GM23338 (cell line): Measurements from ENCODE around the gene USP36. TPM values are rescaled to one million over a fixed set of nuclear protein-coding genes. Genes with fewer than 3 reads are reported as not detected.
A peak's percentile ranks its signal among the peaks of the same experiment; 100 is the strongest.

Experiments used
- ATAC-seq: fragments of 200-7000 bp; cut with Tn5 transposase; 3 replicates; pipeline ENCODE4 v1.9.1; 2020
- DNase-seq: peaks from one replicate; pipeline ENCODE4 v3.0.0-alpha.2; 2015; ENCODE audit warnings: low spot score
- H2AFZ ChIP-seq: fragments of 200-600 bp; sonication (generic); 2 replicates; pipeline ENCODE4 v1.8.0; 2016; ENCODE audit warnings: antibody characterized with exemption, mild to moderate bottlenecking, moderate library complexity
- H3F3A ChIP-seq: fragments of 200-600 bp; sonication (generic); replicated peaks from 2 replicates; pipeline ENCODE4 v1.8.0; 2017; ENCODE audit warnings: antibody characterized with exemption, mixed run types, low read depth
- H3K27ac ChIP-seq: fragments of 200-600 bp; sonication (generic); 2 replicates; pipeline ENCODE4 v1.6.1; 2016; ENCODE audit warnings: low read depth
- H3K27me3 ChIP-seq: fragments of 200-600 bp; sonication (generic); 2 replicates; pipeline ENCODE4 v1.8.0; 2016; ENCODE audit warnings: mild to moderate bottlenecking, mixed run types, moderate library complexity; ENCODE audit not compliant: insufficient read depth
- H3K36me3 ChIP-seq: fragments of 200-600 bp; sonication (generic); 2 replicates; pipeline ENCODE4 v1.8.0; 2016; ENCODE audit warnings: mild to moderate bottlenecking; ENCODE audit not compliant: insufficient read depth
- H3K4me1 ChIP-seq: fragments of 200-600 bp; sonication (generic); 2 replicates; pipeline ENCODE4 v1.8.0; 2016; ENCODE audit warnings: mild to moderate bottlenecking, moderate library complexity; ENCODE audit not compliant: insufficient read depth
- H3K4me2 ChIP-seq: fragments of 200-600 bp; sonication (generic); 2 replicates; pipeline ENCODE4 v1.7.1; 2017; ENCODE audit warnings: mixed run types
- H3K4me3 ChIP-seq: fragments of 200-600 bp; sonication (generic); 2 replicates; pipeline ENCODE4 v1.6.1; 2016; ENCODE audit warnings: mixed run types
- H3K79me2 ChIP-seq: fragments of 200-600 bp; sonication (generic); replicated peaks from 2 replicates; pipeline ENCODE4 v1.8.0; 2017; ENCODE audit warnings: mild to moderate bottlenecking; ENCODE audit not compliant: insufficient read depth
- H3K9me2 ChIP-seq: fragments of 200-600 bp; sonication (generic); 2 replicates; pipeline ENCODE4 v1.8.0; 2017; ENCODE audit not compliant: insufficient read depth
- H4K20me1 ChIP-seq: fragments of 200-600 bp; sonication (generic); replicated peaks from 2 replicates; pipeline ENCODE4 v1.8.0; 2017; ENCODE audit warnings: mild to moderate bottlenecking; ENCODE audit not compliant: insufficient read depth
- H3K27ac Mint-ChIP-seq: 2 replicates; pipeline ENCODE4 v1.8.0; 2020; ENCODE audit warnings: inconsistent platforms, mild to moderate bottlenecking, moderate library complexity, mixed read lengths
- H3K27me3 Mint-ChIP-seq: 3 replicates; pipeline ENCODE4 v1.8.0; 2022; ENCODE audit warnings: low read depth, mild to moderate bottlenecking, moderate library complexity, mixed read lengths, inconsistent platforms; ENCODE audit not compliant: insufficient read depth, poor library complexity
- H3K36me3 Mint-ChIP-seq: 3 replicates; pipeline ENCODE4 v1.8.0; 2021; ENCODE audit warnings: low read depth, mild to moderate bottlenecking, inconsistent platforms, moderate library complexity, mixed read lengths
- H3K4me1 Mint-ChIP-seq: 3 replicates; pipeline ENCODE4 v1.8.0; 2020; ENCODE audit warnings: mild to moderate bottlenecking, inconsistent platforms, mixed read lengths
- H3K4me3 Mint-ChIP-seq: 3 replicates; pipeline ENCODE4 v1.8.0; 2021; ENCODE audit warnings: moderate library complexity, mild to moderate bottlenecking, inconsistent platforms, mixed read lengths
- H3K9me3 Mint-ChIP-seq: 3 replicates; pipeline ENCODE4 v1.8.0; 2020; ENCODE audit warnings: moderate library complexity, mild to moderate bottlenecking, inconsistent platforms, mixed read lengths
- CREB1 ChIP-seq: fragments of 250-450 bp; sonication (Bioruptor Pico); IDR thresholded peaks from 2 replicates; pipeline ENCODE4 v1.5.0; 2020; ENCODE audit warnings: low read depth, mild to moderate bottlenecking, moderate library complexity
- CTCF ChIP-seq, 2 experiments: fragments of 200-600 bp in 1 of 2; sonication (generic) in 1 of 2; conservative IDR thresholded peaks; 2 replicates each; pipeline versions ENCODE4 v1.5.1 to v1.6.1; 2016 to 2017; ENCODE audit warnings: antibody characterized with exemption in 2 of 2, low read depth in 2 of 2, mild to moderate bottlenecking in 2 of 2, moderate library complexity in 1 of 2
- ETS1 ChIP-seq: IDR thresholded peaks from 2 replicates; pipeline ENCODE4 v1.6.1; 2016; ENCODE audit warnings: antibody characterized with exemption
- EZH2phosphoT487 ChIP-seq: fragments of 200-600 bp; sonication (generic); IDR thresholded peaks from one replicate; pipeline ENCODE4 v1.8.1; 2018; ENCODE audit warnings: antibody characterized with exemption; ENCODE audit not compliant: unreplicated experiment
- NANOG ChIP-seq: IDR thresholded peaks from 2 replicates; pipeline ENCODE4 v1.6.1; 2016; ENCODE audit warnings: antibody characterized with exemption, borderline replicate concordance
- REST ChIP-seq: IDR thresholded peaks from one replicate; pipeline ENCODE4 v1.6.1; 2018; ENCODE audit warnings: antibody characterized with exemption; ENCODE audit not compliant: unreplicated experiment
- STAT1 ChIP-seq: IDR thresholded peaks from one replicate; pipeline ENCODE4 v1.6.1; 2016; ENCODE audit warnings: antibody characterized with exemption; ENCODE audit not compliant: unreplicated experiment
- ZNF331 ChIP-seq: fragments of 250-450 bp; sonication (Bioruptor Pico); IDR thresholded peaks from 2 replicates; pipeline ENCODE4 v1.5.0; 2020; ENCODE audit warnings: low read depth, mild to moderate bottlenecking, moderate library complexity
- polyA plus RNA-seq: library from polyadenylated mRNA; unstranded; fragments of >200 nt; fragmentation: Nextera tagmentation; extraction: Ambion mirVana; gene quantifications from 2 replicates; pipeline ENCODE4 v1.2.1, GENCODE V29; 2016
- total RNA-seq: library from RNA; depleted of rRNA; stranded (reverse); fragments of >200 nt; shearing (Covaris generic); gene quantifications from 2 replicates; pipeline ENCODE4 v1.2.3, GENCODE V29; 2014

USP36 gene
- total and polyA plus RNA-seq, 2 experiments from 2014 or later, result 36.2 to 55.5 TPM

- TF ChIP-seq CTCF (conservative IDR thresholded peaks at IDR 0.05; ENCODE audit: low read depth in 2 of 2) (no peak), ETS1 (no peak), REST (no peak), EZH2phosphoT487 (no peak), STAT1 (no peak), ZNF331 (no peak)
These were observed 45.3 kb upstream of the USP36 start (continued) for GRCh38 chr17:78885956-78886355.

GRCh38 chr17:78884876-78885667, 44.5 kb upstream of the USP36 start:
- Mint-ChIP-seq H3K9me3 (no peaks in the 10 kb centered on the region), H3K4me3 (no peak overlapping the region), H3K36me3 (no peaks in the 10 kb centered on the region), H3K27me3 (peaks cover 6% of the 10 kb centered on the region), H3K4me1 (peaks cover 29% of the 10 kb centered on the region), H3K27ac (no peak overlapping the region)
- Histone ChIP-seq H2AFZ (no peak overlapping the region), H3K27ac (0 out of 2 replicates have a peak overlapping the region, but pooled peaks have one; percentile 78), H3K4me1 (peaks cover 14% of the 10 kb centered on the region), H3K79me2 (peaks cover 16% of the 10 kb centered on the region), H3K4me3 (no peak overlapping the region), H3K36me3 (no peaks in the 10 kb centered on the region), H4K20me1 (no peaks in the 10 kb centered on the region), H3K9me2 (no peaks in the 10 kb centered on the region), H3K27me3 (no peaks in the 10 kb centered on the region), H3K4me2 (no peak overlapping the region), H3F3A (0 out of 2 replicates have a peak, but pooled peaks cover 2% of the 10 kb centered on the region)
- no peak for ATAC-seq
- DNase-seq, result no peak
- TF ChIP-seq ETS1 (no peak), NANOG (no peak), CTCF (conservative IDR thresholded peaks at IDR 0.05; ENCODE audit: low read depth in 2 of 2) (no peak), EZH2phosphoT487 (no peak), CREB1 (CRISPR knock-in tag) (no peak)
